Erythroblast (primary cell): ENCODE results near the gene PDE10A.

Experiments
- GATA1 ChIP-seq: IDR thresholded peaks from 2 replicates; pipeline ENCODE4 v1.6.1; 2011; ENCODE audit warnings: low read depth, mild to moderate bottlenecking, control low read depth, low read length, moderate library complexity
- POLR2A ChIP-seq: IDR thresholded peaks from 2 replicates; pipeline ENCODE4 v1.6.1; 2011; ENCODE audit warnings: mild to moderate bottlenecking, low read length

GRCh38 chr6:165317723-165318122, 345.3 kb downstream of the PDE10A start:
- TF ChIP-seq POLR2A: no peak
- TF ChIP-seq GATA1: no peak
